ENCODE data around the gene GDI1. TPM values are rescaled to one million over a fixed set of nuclear protein-coding genes. Genes with fewer than 3 reads are reported as not detected.

Gene GDI1
- total RNA-seq, 4 donors from 2014 or later = 105 to 160 (median 121) TPM

DNA sequence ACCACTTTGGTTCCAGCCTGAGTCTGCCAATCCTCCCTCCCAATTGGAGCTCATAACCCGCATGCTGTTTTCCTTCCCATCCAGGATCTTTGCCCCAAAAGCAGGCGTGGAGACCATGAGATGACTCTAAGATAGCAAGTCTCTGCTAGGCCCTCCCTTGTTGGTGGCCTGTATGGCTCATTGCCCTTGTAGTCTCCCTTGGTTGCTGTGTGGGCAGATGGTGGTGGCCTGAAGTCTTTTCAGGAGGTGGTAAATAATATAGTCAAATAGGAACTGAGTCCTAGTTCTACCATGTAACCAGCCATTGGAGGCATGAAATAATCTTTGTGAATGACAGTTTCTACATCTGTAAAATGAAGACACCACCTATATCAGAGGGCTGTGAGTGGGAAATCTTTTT lies 7.2 kb upstream of the GDI1 start:
- 83 to 100% methylated on average over 1 of the region's 2 CpGs for WGBS, 2 donors (ENCODE audit: low coverage in 1 of 2)
- H3K27ac ChIP-seq = no peak overlapping the region
- TF ChIP-seq, protein P1, sequence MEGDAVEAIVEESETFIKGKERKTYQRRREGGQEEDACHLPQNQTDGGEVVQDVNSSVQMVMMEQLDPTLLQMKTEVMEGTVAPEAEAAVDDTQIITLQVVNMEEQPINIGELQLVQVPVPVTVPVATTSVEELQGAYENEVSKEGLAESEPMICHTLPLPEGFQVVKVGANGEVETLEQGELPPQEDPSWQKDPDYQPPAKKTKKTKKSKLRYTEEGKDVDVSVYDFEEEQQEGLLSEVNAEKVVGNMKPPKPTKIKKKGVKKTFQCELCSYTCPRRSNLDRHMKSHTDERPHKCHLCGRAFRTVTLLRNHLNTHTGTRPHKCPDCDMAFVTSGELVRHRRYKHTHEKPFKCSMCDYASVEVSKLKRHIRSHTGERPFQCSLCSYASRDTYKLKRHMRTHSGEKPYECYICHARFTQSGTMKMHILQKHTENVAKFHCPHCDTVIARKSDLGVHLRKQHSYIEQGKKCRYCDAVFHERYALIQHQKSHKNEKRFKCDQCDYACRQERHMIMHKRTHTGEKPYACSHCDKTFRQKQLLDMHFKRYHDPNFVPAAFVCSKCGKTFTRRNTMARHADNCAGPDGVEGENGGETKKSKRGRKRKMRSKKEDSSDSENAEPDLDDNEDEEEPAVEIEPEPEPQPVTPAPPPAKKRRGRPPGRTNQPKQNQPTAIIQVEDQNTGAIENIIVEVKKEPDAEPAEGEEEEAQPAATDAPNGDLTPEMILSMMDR (IDR thresholded peaks at IDR 0.05) = no peak
- no peak for TF ChIP-seq POLR2A (IDR thresholded peaks at IDR 0.05)
- no peak for TF ChIP-seq POLR2AphosphoS5 (IDR thresholded peaks at IDR 0.05)
- no peak for TF ChIP-seq EP300 (IDR thresholded peaks at IDR 0.05)

GRCh38 chrX:154430479-154430878 lies 6.5 kb upstream of the GDI1 start:
- Histone ChIP-seq H3K4me1 (peaks cover 0 to 39% (median 0%) of the 10 kb centered on the region in 3 donors), H3K4me3 (no peak overlapping the region), H3K9me3 (no peaks in the 10 kb centered on the region), H3K27me3 (no peaks in the 10 kb centered on the region), H3K36me3 (peaks cover 0 to 42% of the 10 kb centered on the region in 2 donors), H3K27ac (peak overlapping the region in 1 of 4 donors; percentile 40)
- 40 to 58% methylated on average over 3 to 4 of the region's 6 CpGs for WGBS, 2 donors (ENCODE audit: low coverage in 1 of 2)
- ATAC-seq = no peak
- TF ChIP-seq EP300 (IDR thresholded peaks at IDR 0.05) (no peak), POLR2A (IDR thresholded peaks at IDR 0.05) (no peak), POLR2AphosphoS5 (IDR thresholded peaks at IDR 0.05) (no peak)
- TF ChIP-seq, protein P1 (IDR thresholded peaks at IDR 0.05) = no peak

More for the DNA sequence above, 7.2 kb upstream of the GDI1 start:
- Histone ChIP-seq H3K27me3 (no peaks in the 10 kb centered on the region), H3K36me3 (peaks cover 0 to 34% of the 10 kb centered on the region in 2 donors), H3K9me3 (no peaks in the 10 kb centered on the region), H3K4me3 (peak overlapping the region in 1 of 2 donors; percentile 73), H3K4me1 (peaks cover 0 to 39% (median 0%) of the 10 kb centered on the region in 3 donors)
- ATAC-seq = no peak

GRCh38 chrX:154430916-154431315 lies 6.0 kb upstream of the GDI1 start:
- Histone ChIP-seq H3K4me1 (peaks cover 0 to 40% (median 0%) of the 10 kb centered on the region in 3 donors), H3K27me3 (no peaks in the 10 kb centered on the region), H3K4me3 (no peak overlapping the region), H3K9me3 (no peaks in the 10 kb centered on the region), H3K27ac (peak overlapping the region in 1 of 4 donors; percentile 40), H3K36me3 (peaks cover 0 to 46% of the 10 kb centered on the region in 2 donors)
- no peak for ATAC-seq
- TF ChIP-seq EP300 (IDR thresholded peaks at IDR 0.05) (no peak), POLR2A (IDR thresholded peaks at IDR 0.05) (no peak), POLR2AphosphoS5 (IDR thresholded peaks at IDR 0.05) (no peak)
- 73% methylated on average over 4 of the region's 7 CpGs; no CpG with 5 or more reads in 1 of the 2 donors for WGBS, 2 donors (ENCODE audit: low coverage in 1 of 2)

DNA sequence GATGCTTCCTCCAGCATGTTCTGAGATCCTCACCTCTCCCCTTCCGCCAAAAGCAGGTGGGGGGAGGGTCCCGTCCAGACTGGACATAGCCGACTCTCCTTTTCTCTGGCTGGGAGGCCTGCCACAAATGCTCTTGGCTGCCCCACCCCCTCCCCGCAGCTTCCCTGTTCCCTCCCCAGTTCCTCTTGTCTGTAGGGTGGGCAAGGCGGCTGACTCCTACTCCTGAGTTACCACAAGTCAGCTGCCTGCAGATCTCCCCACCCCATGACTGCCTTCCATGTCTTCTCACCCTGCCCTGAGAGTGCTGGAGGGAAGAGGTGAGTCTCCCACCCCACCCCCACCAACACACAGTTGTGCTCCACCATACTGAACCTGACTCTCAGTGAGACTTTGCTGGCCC lies 5.6 kb upstream of the GDI1 start:
- Histone ChIP-seq H3K9me3 (no peaks in the 10 kb centered on the region), H3K4me3 (no peak overlapping the region), H3K36me3 (peaks cover 0 to 47% of the 10 kb centered on the region in 2 donors), H3K4me1 (peaks cover 0 to 44% (median 0%) of the 10 kb centered on the region in 3 donors), H3K27ac (no peak overlapping the region), H3K27me3 (no peaks in the 10 kb centered on the region)
- ATAC-seq = no peak
- TF ChIP-seq POLR2AphosphoS5 (IDR thresholded peaks at IDR 0.05) = no peak
- no peak for TF ChIP-seq EP300 (IDR thresholded peaks at IDR 0.05)
- no peak for TF ChIP-seq POLR2A (IDR thresholded peaks at IDR 0.05)
- TF ChIP-seq, protein P1 (IDR thresholded peaks at IDR 0.05) = no peak
- no CpG with 5 or more reads among the region's 5 CpGs for WGBS, 2 donors (ENCODE audit: low coverage in 1 of 2)

DNA sequence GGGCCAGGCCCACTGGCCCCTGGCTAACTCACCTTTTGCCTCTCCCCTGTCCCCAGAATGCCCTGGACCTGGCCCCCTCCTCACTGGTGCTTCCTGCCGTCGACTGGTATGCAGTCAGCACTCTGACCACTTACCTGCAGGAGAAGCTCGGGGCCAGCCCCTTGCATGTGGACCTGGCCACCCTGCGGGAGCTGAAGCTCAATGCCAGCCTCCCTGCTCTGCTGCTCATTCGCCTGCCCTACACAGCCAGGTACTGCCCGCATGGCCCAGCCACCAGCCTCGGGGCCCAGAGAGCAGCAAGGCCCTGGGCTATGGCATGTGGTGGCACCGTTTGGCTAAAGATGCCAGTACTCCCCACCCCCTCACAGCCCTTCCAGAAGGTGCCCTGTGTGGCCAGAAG lies 4.7 kb upstream of the GDI1 start:
- H3K9me3 ChIP-seq = no peaks in the 10 kb centered on the region
- no peak overlapping the region for H3K4me3 ChIP-seq
- no peak overlapping the region for H3K27ac ChIP-seq
- no peaks in the 10 kb centered on the region for H3K27me3 ChIP-seq
- no peak for ATAC-seq
- peaks cover 0 to 40% (median 0%) of the 10 kb centered on the region in 3 donors for H3K4me1 ChIP-seq
- WGBS, 2 donors (ENCODE audit: low coverage in 1 of 2) = 90% methylated on average over 2 of the region's 8 CpGs; no CpG with 5 or more reads in 1 of the 2 donors
- TF ChIP-seq POLR2AphosphoS5 (IDR thresholded peaks at IDR 0.05) (no peak), POLR2A (IDR thresholded peaks at IDR 0.05) (no peak), EP300 (IDR thresholded peaks at IDR 0.05) (no peak)
- TF ChIP-seq, protein P1 (IDR thresholded peaks at IDR 0.05) = no peak
- peaks cover 0 to 47% of the 10 kb centered on the region in 2 donors for H3K36me3 ChIP-seq

Measured in gastroesophageal sphincter (tissue), 4 donors.